Tibial nerve (tissue), 4 donors: ENCODE results near the gene CDH19. TPM values are rescaled to one million over a fixed set of nuclear protein-coding genes. Genes with fewer than 3 reads are reported as not detected.

ENCODE experiments used
- DNase-seq, 2 donors: peaks; one replicate each; pipeline ENCODE4 v3.0.0-alpha.2; 2019; ENCODE audit warnings: low spot score in 2 of 2
- H3K27ac ChIP-seq, 4 donors: fragments of 200-600 bp; sonication (generic) in 3 of 4; one replicate each; pipeline ENCODE4 v1.5.1; 2017 to 2019; ENCODE audit warnings: mild to moderate bottlenecking in 1 of 4
- H3K27me3 ChIP-seq, 2 donors: fragments of 200-600 bp; sonication (generic) in 1 of 2; one replicate each; pipeline versions ENCODE4 v1.5.1 to v1.6.0; 2017 to 2019
- H3K36me3 ChIP-seq, 3 donors: fragments of 200-600 bp; sonication (generic); one replicate each; pipeline ENCODE4 v1.5.1; 2018 to 2019
- H3K4me1 ChIP-seq, 4 donors: fragments of 200-600 bp; sonication (generic) in 3 of 4; one replicate each; pipeline ENCODE4 v1.5.1; 2017 to 2019
- H3K4me3 ChIP-seq, 4 donors: fragments of 200-600 bp; sonication (generic) in 3 of 4; one replicate each; pipeline ENCODE4 v1.5.1; 2017 to 2019; ENCODE audit warnings: mild to moderate bottlenecking in 1 of 4, moderate library complexity in 1 of 4
- H3K9me3 ChIP-seq, 4 donors: fragments of 200-600 bp; sonication (generic) in 3 of 4; one replicate each; pipeline ENCODE4 v1.5.1; 2017 to 2019
- CTCF ChIP-seq, 5 experiments: fragments of 200-600 bp in 3 of 5; fragments of 450-650 bp in 2 of 5; sonication (generic) in 3 of 5; IDR thresholded peaks; one replicate each; pipeline ENCODE4 v1.5.1; 2016 to 2019; ENCODE audit warnings: antibody characterized with exemption in 5 of 5, mild to moderate bottlenecking in 3 of 5, moderate library complexity in 2 of 5
- EP300 ChIP-seq, 2 donors: sonication (generic); formaldehyde crosslinking; IDR thresholded peaks; one replicate each; pipeline ENCODE4 v1.6.1; 2017; ENCODE audit warnings: antibody characterized with exemption in 2 of 2, mild to moderate bottlenecking in 1 of 2
- POLR2A ChIP-seq, 2 donors: fragments of 450-650 bp; IDR thresholded peaks; one replicate each; pipeline ENCODE4 v1.6.1; 2017; ENCODE audit warnings: antibody characterized with exemption in 2 of 2, mild to moderate bottlenecking in 2 of 2, moderate library complexity in 2 of 2
- WGBS, 2 donors: methylation state at CpG; one replicate each; pipeline ENCODE4 v1.1.5; 2018; 5-methylcytosine and 5-hydroxymethylcytosine counted together
- total RNA-seq, 4 donors: library from RNA; depleted of rRNA; stranded (reverse); fragments of >200 nt; gene quantifications; one replicate each; pipeline ENCODE4 v1.1.0, GENCODE V29; 2016

CDH19 gene
- total RNA-seq, 4 donors from 2014 or later: 187 to 457 (median 248) TPM

- Histone ChIP-seq H3K4me3 (no peak overlapping the region), H3K9me3 (no peaks in the 10 kb centered on the region), H3K36me3 (no peaks in the 10 kb centered on the region), H3K27me3 (no peaks in the 10 kb centered on the region), H3K27ac (peak overlapping the region in 1 of 4 donors; percentile 41), H3K4me1 (peaks cover 0 to 38% (median 7%) of the 10 kb centered on the region in 4 donors)
- TF ChIP-seq CTCF (IDR thresholded peaks at IDR 0.05): no peak
- no peak for TF ChIP-seq EP300 (IDR thresholded peaks at IDR 0.05)
- no peak for TF ChIP-seq POLR2A (IDR thresholded peaks at IDR 0.05)
- DNase-seq: no peak
Measured at GRCh38 chr18:66557091-66557490, 46.8 kb downstream of the CDH19 start.

DNA sequence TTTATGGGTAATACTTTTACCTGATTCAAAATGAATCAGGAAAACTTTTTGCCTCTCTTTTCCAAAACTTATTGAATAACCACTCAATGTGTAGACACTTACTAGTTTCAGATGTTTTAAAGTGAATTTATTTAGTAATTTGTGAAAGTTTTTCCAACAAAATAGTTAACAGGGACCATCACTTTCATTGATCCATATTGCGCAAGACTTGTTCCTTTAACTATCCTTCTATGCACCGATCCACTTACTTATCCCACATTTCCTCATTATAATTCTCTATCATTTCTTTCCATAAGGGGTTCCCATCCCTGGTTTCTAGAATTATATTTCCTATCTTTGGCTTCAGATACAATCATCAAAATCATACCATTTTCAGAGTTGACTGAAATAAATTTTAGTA, 48.3 kb downstream of the CDH19 start:
- H3K4me1 ChIP-seq: peaks cover 0 to 38% (median 7%) of the 10 kb centered on the region in 4 donors
- WGBS, 2 donors: 89 to 90% methylated on average over 2 of the region's 2 CpGs
- TF ChIP-seq CTCF (IDR thresholded peaks at IDR 0.05) (no peak), POLR2A (IDR thresholded peaks at IDR 0.05) (no peak), EP300 (IDR thresholded peaks at IDR 0.05) (no peak)

DNA sequence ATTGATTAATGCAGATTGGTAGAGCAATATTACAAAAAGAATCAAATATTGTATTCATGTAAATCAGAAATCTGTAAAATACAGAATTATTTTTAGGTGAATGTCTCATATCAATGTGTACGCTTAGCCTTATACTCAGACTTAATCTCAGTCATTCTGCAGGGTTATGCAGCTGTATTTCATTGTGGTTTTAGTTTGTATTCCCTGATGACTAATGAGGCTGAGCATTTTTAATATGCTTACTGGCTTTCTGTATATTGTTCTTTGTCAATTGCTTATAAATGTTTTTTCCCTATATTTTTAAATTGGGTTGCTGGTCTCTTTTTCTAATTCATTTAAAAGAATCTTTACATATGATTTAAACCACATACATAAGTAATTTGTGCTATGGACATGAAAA, 50.1 kb downstream of the CDH19 start:
- no peak for DNase-seq
- Histone ChIP-seq H3K36me3 (no peaks in the 10 kb centered on the region), H3K4me1 (peaks cover 0 to 36% (median 9%) of the 10 kb centered on the region in 4 donors), H3K27ac (peak overlapping the region in 1 of 4 donors; percentile 2), H3K9me3 (no peaks in the 10 kb centered on the region), H3K27me3 (no peaks in the 10 kb centered on the region), H3K4me3 (no peak overlapping the region)
- 31 to 38% methylated on average over 1 of the region's 1 CpG for WGBS, 2 donors
- TF ChIP-seq EP300 (IDR thresholded peaks at IDR 0.05) (no peak), POLR2A (IDR thresholded peaks at IDR 0.05) (no peak), CTCF (IDR thresholded peaks at IDR 0.05) (no peak)

More for the DNA sequence above, 48.3 kb downstream of the CDH19 start:
- no peak overlapping the region for H3K4me3 ChIP-seq
- no peaks in the 10 kb centered on the region for H3K9me3 ChIP-seq
- no peaks in the 10 kb centered on the region for H3K36me3 ChIP-seq
- DNase-seq: no peak
- no peaks in the 10 kb centered on the region for H3K27me3 ChIP-seq
- peak overlapping the region in 1 of 4 donors; percentile 20 for H3K27ac ChIP-seq

- no peak for TF ChIP-seq EP300 (IDR thresholded peaks at IDR 0.05)
- TF ChIP-seq CTCF (IDR thresholded peaks at IDR 0.05): no peak
- TF ChIP-seq POLR2A (IDR thresholded peaks at IDR 0.05): no peak
- DNase-seq: no peak
- H3K9me3 ChIP-seq: no peaks in the 10 kb centered on the region
- WGBS, 2 donors: 80 to 89% methylated on average over 3 of the region's 3 CpGs
- peaks cover 0 to 16% (median 0%) of the 10 kb centered on the region in 3 donors for H3K36me3 ChIP-seq
- peak overlapping the region in 1 of 4 donors; percentile 12 for H3K27ac ChIP-seq
- H3K27me3 ChIP-seq: no peaks in the 10 kb centered on the region
- H3K4me1 ChIP-seq: peaks cover 0 to 32% (median 6%) of the 10 kb centered on the region in 4 donors
- no peak overlapping the region for H3K4me3 ChIP-seq
Measured at GRCh38 chr18:66550366-66550765, 53.5 kb downstream of the CDH19 start.

GRCh38 chr18:66548747-66549146, 55.1 kb downstream of the CDH19 start:
- DNase-seq: no peak
- no peaks in the 10 kb centered on the region for H3K27me3 ChIP-seq
- H3K4me3 ChIP-seq: no peak overlapping the region
- peaks cover 0 to 21% (median 4%) of the 10 kb centered on the region in 4 donors for H3K4me1 ChIP-seq
- H3K27ac ChIP-seq: no peak overlapping the region
- no peak for TF ChIP-seq POLR2A (IDR thresholded peaks at IDR 0.05)
- peak in 1 of 5 experiments; percentile 11 for TF ChIP-seq CTCF (IDR thresholded peaks at IDR 0.05)
- peaks cover 0 to 26% (median 0%) of the 10 kb centered on the region in 3 donors for H3K36me3 ChIP-seq
- 80 to 84% methylated on average over 3 of the region's 3 CpGs for WGBS, 2 donors
- H3K9me3 ChIP-seq: no peaks in the 10 kb centered on the region
